KOPT-K1 (cell line): Measurements from ENCODE around the gene APOL1.
A peak's percentile ranks its signal among the peaks of the same experiment; 100 is the strongest.
"Not testable (repeated sequence)": the region's sequence is repeated elsewhere in the genome, so short reads cannot be mapped to it uniquely, and the experiment has no call there.

Experiments used
- H3K27ac ChIP-seq: fragments of 200-600 bp; sonication (generic); 2 replicates; pipeline ENCODE4 v1.5.1; 2016; ENCODE audit warnings: antibody characterized with exemption, mild to moderate bottlenecking, low read depth, low read length; ENCODE audit not compliant: poor library complexity, severe bottlenecking
- H3K36me3 ChIP-seq: fragments of 200-600 bp; sonication (generic); 2 replicates; pipeline ENCODE4 v1.5.1; 2017; ENCODE audit warnings: antibody characterized with exemption, mild to moderate bottlenecking, low read length, moderate library complexity; ENCODE audit not compliant: insufficient read depth
- H3K9me3 ChIP-seq: fragments of 200-600 bp; sonication (generic); 2 replicates; pipeline ENCODE4 v1.5.1; 2017; ENCODE audit warnings: antibody characterized with exemption, low read length, mild to moderate bottlenecking; ENCODE audit not compliant: insufficient read depth, poor library complexity, severe bottlenecking

Gene APOL1

GRCh38 chr22:36247955-36248354, 5.0 kb upstream of the APOL1 start:
- no peak overlapping the region for H3K27ac ChIP-seq
- no peaks in the 10 kb centered on the region for H3K36me3 ChIP-seq
- peaks cover 20% of the 10 kb centered on the region for H3K9me3 ChIP-seq

GRCh38 chr22:36249160-36249559, 3.8 kb upstream of the APOL1 start:
- no peaks in the 10 kb centered on the region for H3K36me3 ChIP-seq
- no peak overlapping the region for H3K27ac ChIP-seq
- H3K9me3 ChIP-seq: peaks cover 20% of the 10 kb centered on the region

GRCh38 chr22:36250292-36250960, 2.5 kb upstream of the APOL1 start:
- H3K36me3 ChIP-seq, H3K27ac ChIP-seq: not testable (repeated sequence)
- peaks cover 20% of the 10 kb centered on the region for H3K9me3 ChIP-seq

GRCh38 chr22:36251979-36252608, 839 bp upstream of the APOL1 start:
- peaks cover 20% of the 10 kb centered on the region for H3K9me3 ChIP-seq
- H3K36me3 ChIP-seq: not testable (repeated sequence)
- H3K27ac ChIP-seq: peak overlapping the region; percentile 74

- Histone ChIP-seq H3K9me3 (peaks cover 10% of the 10 kb centered on the region), H3K27ac (peak overlapping the region; percentile 74), H3K36me3 (0 out of 2 replicates have a peak, but pooled peaks cover 12% of the 10 kb centered on the region)
These were observed 874 bp downstream of the APOL1 start for GRCh38 chr22:36253523-36254490.

GRCh38 chr22:36255572-36255971, 2.6 kb downstream of the APOL1 start:
- not testable (repeated sequence) for H3K9me3 ChIP-seq, H3K27ac ChIP-seq
- H3K36me3 ChIP-seq: peaks cover 20% of the 10 kb centered on the region

GRCh38 chr22:36256478-36256877, 3.5 kb downstream of the APOL1 start:
- peaks cover 29% of the 10 kb centered on the region for H3K36me3 ChIP-seq
- no peak overlapping the region for H3K27ac ChIP-seq
- no peaks in the 10 kb centered on the region for H3K9me3 ChIP-seq

- Histone ChIP-seq H3K27ac (no peak overlapping the region), H3K9me3 (no peaks in the 10 kb centered on the region), H3K36me3 (peaks cover 37% of the 10 kb centered on the region)
These were observed 4.4 kb downstream of the APOL1 start for GRCh38 chr22:36257308-36257707.

GRCh38 chr22:36257948-36258670, 5.2 kb downstream of the APOL1 start:
- Histone ChIP-seq H3K9me3 (no peaks in the 10 kb centered on the region), H3K27ac (peak overlapping the region; percentile 11), H3K36me3 (peaks cover 42% of the 10 kb centered on the region)

GRCh38 chr22:36258701-36259614, 6.0 kb downstream of the APOL1 start:
- H3K27ac ChIP-seq: peak overlapping the region; percentile 11

GRCh38 chr22:36259615-36260300, 6.8 kb downstream of the APOL1 start:
- H3K9me3 ChIP-seq: no peaks in the 10 kb centered on the region
- H3K36me3 ChIP-seq: peaks cover 42% of the 10 kb centered on the region
- H3K27ac ChIP-seq: no peak overlapping the region

More at GRCh38 chr22:36258701-36259614, 6.0 kb downstream of the APOL1 start:
- no peaks in the 10 kb centered on the region for H3K9me3 ChIP-seq
- peaks cover 42% of the 10 kb centered on the region for H3K36me3 ChIP-seq

GRCh38 chr22:36261675-36262074, 8.7 kb downstream of the APOL1 start:
- not testable (repeated sequence) for H3K27ac ChIP-seq, H3K9me3 ChIP-seq
- H3K36me3 ChIP-seq: peaks cover 58% of the 10 kb centered on the region

GRCh38 chr22:36262307-36262706, 9.4 kb downstream of the APOL1 start:
- peaks cover 64% of the 10 kb centered on the region for H3K36me3 ChIP-seq
- not testable (repeated sequence) for H3K27ac ChIP-seq, H3K9me3 ChIP-seq
